HG03378 (cell line): ENCODE data around the gene ESR2.
"Not testable (repeated sequence)": the region's sequence is repeated elsewhere in the genome, so short reads cannot be mapped to it uniquely, and the experiment has no call there.

Source experiments
- ATAC-seq: cut with Tn5 transposase; IDR thresholded peaks from one replicate; pipeline ENCODE4 v1.9.1; 2021; ENCODE audit warnings: mild to moderate bottlenecking, moderate library complexity; ENCODE audit not compliant: unreplicated experiment

ESR2 gene

GRCh38 chr14:64049616-64050381, 244.4 kb downstream of the ESR2 start:
- no peak for ATAC-seq

DNA sequence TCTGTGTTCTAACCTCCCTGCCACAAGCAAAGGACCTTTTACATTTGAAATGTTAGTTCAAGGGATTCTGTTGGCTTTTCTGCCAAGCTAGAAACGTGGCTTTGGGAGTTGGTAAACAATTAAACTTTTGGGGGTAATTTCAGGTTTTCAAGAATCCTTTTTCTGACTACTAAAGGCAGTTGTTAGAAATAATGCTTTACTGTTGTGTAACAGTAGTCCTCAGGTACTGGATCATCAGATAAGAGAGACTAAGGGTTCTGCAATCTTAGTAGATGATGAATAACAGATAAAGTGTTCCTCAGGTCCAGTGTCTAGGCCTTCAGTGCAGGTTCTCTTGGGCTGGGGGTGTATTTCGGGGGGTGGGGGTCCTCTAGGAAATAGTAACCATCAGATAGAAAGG, 249.1 kb downstream of the ESR2 start:
- no peak for ATAC-seq

DNA sequence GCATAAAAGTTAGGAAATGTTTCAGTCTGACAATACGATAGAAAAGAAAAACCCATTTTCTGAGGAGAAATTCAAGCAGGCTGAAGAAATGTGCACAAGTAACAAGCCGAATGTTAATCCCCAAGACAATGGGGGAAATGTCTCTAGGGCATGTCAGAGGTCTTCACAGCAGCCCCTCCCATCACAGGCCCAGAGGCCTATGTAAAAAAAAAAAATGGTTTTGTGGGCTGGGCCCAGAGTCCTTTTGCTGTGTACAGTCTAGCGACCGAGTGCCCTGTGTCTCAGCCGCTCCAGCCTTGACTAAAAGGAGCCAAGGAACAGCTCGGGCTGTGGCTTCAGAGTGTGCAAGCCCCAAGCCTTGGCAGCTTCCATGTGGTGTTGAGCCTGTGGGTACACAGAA, 250.9 kb downstream of the ESR2 start:
- ATAC-seq, result not testable (repeated sequence)

DNA sequence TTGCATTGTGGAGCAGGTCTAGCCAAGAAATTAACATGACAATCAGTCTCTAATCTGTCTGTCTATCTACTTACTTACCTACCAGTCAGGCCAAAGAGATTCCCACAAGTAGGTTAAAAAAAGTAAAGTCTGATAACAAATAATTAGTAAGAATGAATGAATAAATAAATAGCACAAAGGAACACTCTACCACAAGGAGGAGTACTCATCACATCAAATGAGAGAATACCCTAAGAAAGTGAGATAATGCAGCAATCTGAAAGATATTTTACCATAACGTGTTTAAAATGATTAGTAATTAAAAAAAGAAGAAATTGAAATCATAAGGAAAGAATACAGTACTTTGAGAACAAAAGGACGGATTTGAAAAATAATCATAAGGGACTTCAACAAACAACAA, 254.1 kb downstream of the ESR2 start:
- ATAC-seq, result no peak

DNA sequence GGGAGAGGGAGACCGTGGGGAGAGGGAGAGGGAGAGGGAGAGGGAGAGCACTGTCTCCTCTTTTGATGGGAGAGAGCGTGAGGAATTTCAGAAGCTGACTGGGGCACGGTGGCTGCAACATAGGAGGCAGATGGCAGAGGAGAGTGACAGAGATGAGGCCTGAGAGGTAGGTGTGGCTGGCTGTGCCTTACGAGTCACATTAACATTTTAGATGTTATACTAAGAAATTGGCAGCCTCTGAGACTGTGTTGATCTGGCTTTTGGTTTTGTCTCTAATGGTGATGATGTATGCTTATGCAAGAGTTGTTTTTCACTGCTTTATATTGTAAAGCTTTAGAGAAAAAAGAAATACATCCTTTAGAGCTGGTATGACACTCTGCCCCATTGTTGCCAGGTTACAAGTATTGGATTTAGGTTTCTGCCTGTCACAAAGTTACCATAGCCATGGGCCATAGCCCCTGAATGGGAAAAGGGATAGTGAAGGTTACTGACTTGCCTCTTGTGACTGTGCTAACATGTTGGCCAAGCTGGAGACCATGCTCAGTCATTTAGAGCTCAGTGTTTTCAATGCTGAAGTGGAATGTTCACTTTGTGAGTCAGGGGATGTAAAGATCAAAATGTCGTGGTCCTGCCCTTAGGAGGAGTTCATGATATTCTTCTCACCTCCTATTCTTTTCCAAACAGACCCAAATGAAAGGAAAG, 255.2 kb downstream of the ESR2 start:
- no peak for ATAC-seq

GRCh38 chr14:64037869-64038745, 256.1 kb downstream of the ESR2 start:
- not testable (repeated sequence) for ATAC-seq

- no peak for ATAC-seq
These were observed 259.0 kb downstream of the ESR2 start for GRCh38 chr14:64035143-64035542.
